A549 (cell line): ENCODE measurements around the gene ACOT11. TPM values are rescaled to one million over a fixed set of nuclear protein-coding genes. Genes with fewer than 3 reads are reported as not detected.
A peak's percentile ranks its signal among the peaks of the same experiment; 100 is the strongest.
"Not testable (repeated sequence)": the region's sequence is repeated elsewhere in the genome, so short reads cannot be mapped to it uniquely, and the experiment has no call there.

ENCODE experiments used
- ATAC-seq, 2 experiments: fragments of 200-7000 bp in 1 of 2; fragments of >200 bp in 1 of 2; cut with Nextera tagmentation in 1 of 2; cut with Tn5 transposase in 1 of 2; 3 replicates each; pipeline versions ENCODE4 v1.8.0 to v1.9.1; 2018 to 2020; ENCODE audit warnings: mild to moderate bottlenecking in 1 of 2, moderate library complexity in 1 of 2
- CTCF ChIA-PET: fragments of 300-600 bp; sonication (Branson Sonifier 250); formaldehyde crosslinking; extraction: SDS; loops from one replicate; lab custom pipeline; 2021; ENCODE audit warnings: antibody characterized with exemption, inconsistent platforms; lab: Yijun Ruan, JAX
- POLR2A ChIA-PET: fragments of 350-600 bp; formaldehyde crosslinking; extraction: SDS; loops from one replicate; lab custom pipeline; 2021; ENCODE audit warnings: antibody characterized with exemption, inconsistent platforms; lab: Yijun Ruan, JAX
- DNase-seq, 2 experiments: peaks; one replicate each; pipeline versions ENCODE4 v3.0.0 to v3.0.0-alpha.2; 2011 to 2016; ENCODE audit warnings: low read depth in 1 of 2, low spot score in 1 of 2
- FAIRE-seq: peaks from 2 replicates; lab custom pipeline; 2011; peaks lifted over from hg19 to GRCh38; lab: Jason Lieb, UNC
- H3K27ac ChIP-seq, 2 experiments: fragments of >200 bp; sonication (Bioruptor Twin); formaldehyde crosslinking; 3 replicates each; pipeline ENCODE4 v1.5.1; 2016 to 2017
- H3K4me1 ChIP-seq: fragments of >200 bp; sonication (Bioruptor Twin); formaldehyde crosslinking; 3 replicates; pipeline ENCODE4 v1.6.1; 2016
- H3K4me2 ChIP-seq: fragments of >200 bp; sonication (Bioruptor Twin); formaldehyde crosslinking; 3 replicates; pipeline ENCODE4 v1.6.1; 2016
- H3K4me3 ChIP-seq: fragments of >200 bp; sonication (Bioruptor Twin); formaldehyde crosslinking; 3 replicates; pipeline ENCODE4 v1.5.1; 2016
- H3K9me3 ChIP-seq: fragments of >200 bp; sonication (Bioruptor Twin); formaldehyde crosslinking; 3 replicates; pipeline ENCODE4 v1.6.1; 2016
- BCL3 ChIP-seq: fragments of >200 bp; sonication (Bioruptor Twin); formaldehyde crosslinking; IDR thresholded peaks from 3 replicates; pipeline ENCODE4 v1.6.1; 2016
- CBX2 ChIP-seq: fragments of 200-600 bp; sonication (generic); IDR thresholded peaks from 2 replicates; pipeline ENCODE4 v1.6.1; 2016; ENCODE audit warnings: low read depth, mild to moderate bottlenecking, borderline replicate concordance
- EHF ChIP-seq: fragments of 250-450 bp; sonication (Bioruptor Pico); IDR thresholded peaks from 2 replicates; pipeline ENCODE4 v1.5.0; 2020; ENCODE audit warnings: mild to moderate bottlenecking
- HDAC2 ChIP-seq: fragments of 200-600 bp; sonication (generic); IDR thresholded peaks from 2 replicates; pipeline ENCODE4 v1.6.1; 2016
- HEYL ChIP-seq: fragments of 250-450 bp; sonication (Bioruptor Pico); IDR thresholded peaks from 2 replicates; pipeline ENCODE4 v1.8.0; 2021; ENCODE audit warnings: mild to moderate bottlenecking, moderate library complexity
- HOXB13 ChIP-seq: fragments of 250-450 bp; sonication (Bioruptor Pico); IDR thresholded peaks from 2 replicates; pipeline ENCODE4 v1.5.0; 2020; ENCODE audit warnings: low read depth, mild to moderate bottlenecking, moderate library complexity
- HOXB5 ChIP-seq: fragments of 250-450 bp; sonication (Bioruptor Pico); IDR thresholded peaks from 2 replicates; pipeline ENCODE4 v1.5.0; 2020; ENCODE audit warnings: mild to moderate bottlenecking, moderate library complexity
- JUN ChIP-seq, 2 experiments: fragments of >200 bp; sonication (Bioruptor Twin); formaldehyde crosslinking; IDR thresholded peaks; 2 replicates in 1 of 2; 3 replicates in 1 of 2; pipeline ENCODE4 v1.6.1; 2016 to 2017
- MAZ ChIP-seq: fragments of 150-350 bp; IDR thresholded peaks from 2 replicates; pipeline ENCODE4 v1.6.1; 2014; ENCODE audit warnings: antibody characterized with exemption, low read depth, low read length, borderline replicate concordance
- MYC ChIP-seq: IDR thresholded peaks from 2 replicates; pipeline ENCODE4 v1.6.1; 2012; ENCODE audit warnings: mild to moderate bottlenecking, inconsistent platforms, low read length, improper control_type of control experiment, borderline replicate concordance
- NPAS2 ChIP-seq: fragments of 250-450 bp; sonication (Bioruptor Pico); IDR thresholded peaks from 2 replicates; pipeline ENCODE4 v1.8.0; 2022; ENCODE audit warnings: mild to moderate bottlenecking, moderate library complexity, borderline replicate concordance
- NR3C1 ChIP-seq: fragments of >200 bp; sonication (Bioruptor Twin); formaldehyde crosslinking; IDR thresholded peaks from 3 replicates; pipeline ENCODE4 v1.6.1; 2017
- SMC3 ChIP-seq: fragments of >200 bp; sonication (Bioruptor Twin); formaldehyde crosslinking; IDR thresholded peaks from 3 replicates; pipeline ENCODE4 v1.6.1; 2018; ENCODE audit warnings: inconsistent platforms
- TP53 ChIP-seq: fragments of 250-450 bp; sonication (Bioruptor Pico); IDR thresholded peaks from 2 replicates; pipeline ENCODE4 v1.5.0; 2021; ENCODE audit warnings: mild to moderate bottlenecking, moderate library complexity
- ZNF302 ChIP-seq: fragments of 250-450 bp; sonication (Bioruptor Pico); IDR thresholded peaks from 2 replicates; pipeline ENCODE4 v1.9.0; 2021; ENCODE audit warnings: inconsistent platforms, mild to moderate bottlenecking, moderate library complexity
- ZSCAN20 ChIP-seq: fragments of 250-450 bp; sonication (Bioruptor Pico); IDR thresholded peaks from 2 replicates; pipeline ENCODE4 v1.8.0; 2022; ENCODE audit warnings: mild to moderate bottlenecking, moderate library complexity
- WGBS: methylation state at CpG from one replicate; pipeline ENCODE4 v1.1.6; 2017; ENCODE audit errors: missing lambda C conversion rate; 5-methylcytosine and 5-hydroxymethylcytosine counted together
- polyA plus RNA-seq, 4 experiments: library from polyadenylated mRNA; depleted of rRNA in 3 of 4; stranded (reverse); fragments of >200 nt; fragmentation: RNase III in 1 of 4; extraction: RNeasy Plus Mini Kit Qiagen cat#74134 plus additional on column Dnase treatment in 1 of 4; gene quantifications; 2 replicates in 3 of 4; 3 replicates in 1 of 4; pipeline ENCODE4 v1.2.3, GENCODE V29; 2011 to 2017
- TF ChIP-seq, protein P1 (sequence below): IDR thresholded peaks from 2 replicates; pipeline ENCODE4 v1.6.1; 2012; ENCODE audit warnings: low read depth, borderline replicate concordance

Gene ACOT11
- polyA plus RNA-seq, 2 of the 4 experiments (the other 2 are of a cell fraction): 1.7 TPM

- TF ChIP-seq MAZ: no peak
Measured at GRCh38 chr1:54510715-54511270, 37.2 kb upstream of the ACOT11 start (continued).

DNA sequence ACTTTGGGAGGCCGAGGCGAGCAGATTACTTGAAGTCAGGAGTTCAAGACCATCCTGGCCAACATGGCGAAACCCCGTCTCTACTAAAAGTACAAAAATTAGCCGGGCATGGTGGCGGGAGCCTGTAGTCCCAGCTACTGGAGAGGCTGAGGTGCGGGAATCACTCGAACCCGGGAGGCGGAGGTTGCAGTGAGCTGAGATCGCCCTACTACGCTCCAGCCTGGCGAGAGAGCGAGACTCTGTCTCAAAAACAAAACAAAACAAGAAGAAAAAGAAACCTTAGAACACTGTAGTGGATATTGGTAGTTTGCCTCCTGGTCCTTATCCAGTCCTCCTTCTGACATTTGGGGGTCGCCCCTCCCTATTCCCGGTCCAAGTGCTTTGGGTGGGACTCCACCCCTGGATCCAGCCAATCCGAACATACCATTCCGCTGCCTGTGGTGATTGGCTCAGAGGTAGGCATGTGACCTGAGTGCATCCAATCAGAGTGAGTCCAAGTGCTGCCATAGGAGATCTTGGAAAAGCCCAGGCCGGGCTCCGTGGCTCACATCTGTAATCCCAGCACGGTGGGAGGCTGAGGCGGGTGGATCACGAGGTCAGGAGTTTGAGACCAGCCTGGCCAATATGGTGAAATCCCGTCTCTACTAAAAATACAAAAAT, 34.0 kb upstream of the ACOT11 start:
- ATAC-seq: peak in 1 of 2 experiments; percentile 46; a peak in 2 of 6 replicates
- H3K4me2 ChIP-seq, H3K9me3 ChIP-seq, H3K4me1 ChIP-seq, H3K27ac ChIP-seq, CTCF ChIA-PET, POLR2A ChIA-PET, H3K4me3 ChIP-seq, FAIRE-seq, DNase-seq: not testable (repeated sequence)
- 75% methylated on average over 17 of the region's 24 CpGs for WGBS

DNA sequence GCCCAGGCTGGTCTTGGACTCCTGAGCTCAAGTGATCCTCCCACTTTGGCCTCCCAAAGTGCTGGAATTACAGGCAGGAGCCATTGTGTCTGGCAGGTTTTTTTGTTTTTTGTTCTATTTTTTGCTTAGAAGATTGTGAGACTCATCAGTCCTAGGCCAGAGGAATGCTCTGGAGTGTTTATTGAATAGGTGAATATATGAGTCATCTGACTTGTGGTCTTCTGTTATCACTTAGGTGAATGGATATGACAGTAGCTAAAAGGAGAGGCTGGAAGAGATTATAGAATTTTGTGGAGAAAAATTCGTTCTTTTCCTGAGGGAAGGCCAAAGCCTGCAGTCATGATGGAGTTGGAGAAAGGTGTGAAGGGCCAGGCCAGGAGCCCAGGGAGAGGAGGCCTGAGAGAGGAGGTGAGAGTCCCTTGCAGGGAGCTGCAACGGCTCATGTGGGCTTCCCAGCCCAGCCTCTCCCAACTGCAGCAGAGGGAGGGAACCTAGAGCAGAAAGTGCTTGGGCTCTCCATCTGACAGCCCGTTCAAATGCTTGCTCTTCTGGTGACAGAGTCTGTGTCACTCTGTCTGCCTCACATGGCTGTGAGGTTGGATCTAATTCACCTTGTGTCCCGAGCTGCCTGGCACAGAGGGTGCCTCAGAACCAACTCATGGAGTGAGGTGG, 31.6 kb upstream of the ACOT11 start:
- WGBS: 27% methylated on average over 4 of the region's 4 CpGs
- no peaks in the 10 kb centered on the region for H3K9me3 ChIP-seq
- ChIA-PET CTCF (interaction anchor here (0.6 to 0.9 kb wide), 2 partner anchors 17 to 313 kb away, joined by 3 read pairs; no protein-coding TSS in a partner anchor), POLR2A (interaction anchor here (0.9 kb wide), 1 partner anchor 26 kb away, joined by 3 read pairs; no protein-coding TSS in a partner anchor)
- ATAC-seq (no peak), DNase-seq (no peak), FAIRE-seq (no peak)
- no peak overlapping the region for H3K27ac ChIP-seq
- no peaks in the 10 kb centered on the region for H3K4me1 ChIP-seq
- H3K4me2 ChIP-seq: no peak overlapping the region
- no peak overlapping the region for H3K4me3 ChIP-seq
- TF ChIP-seq CBX2: no peak
- TF ChIP-seq HOXB5 (CRISPR knock-in tag): no peak
- TF ChIP-seq, protein P1, sequence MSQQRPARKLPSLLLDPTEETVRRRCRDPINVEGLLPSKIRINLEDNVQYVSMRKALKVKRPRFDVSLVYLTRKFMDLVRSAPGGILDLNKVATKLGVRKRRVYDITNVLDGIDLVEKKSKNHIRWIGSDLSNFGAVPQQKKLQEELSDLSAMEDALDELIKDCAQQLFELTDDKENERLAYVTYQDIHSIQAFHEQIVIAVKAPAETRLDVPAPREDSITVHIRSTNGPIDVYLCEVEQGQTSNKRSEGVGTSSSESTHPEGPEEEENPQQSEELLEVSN: no peak
- no peak for TF ChIP-seq HOXB13 (CRISPR knock-in tag)
- TF ChIP-seq JUN (IDR thresholded peaks at IDR 0.05): no peak
- TF ChIP-seq ZSCAN20 (CRISPR knock-in tag): no peak

DNA sequence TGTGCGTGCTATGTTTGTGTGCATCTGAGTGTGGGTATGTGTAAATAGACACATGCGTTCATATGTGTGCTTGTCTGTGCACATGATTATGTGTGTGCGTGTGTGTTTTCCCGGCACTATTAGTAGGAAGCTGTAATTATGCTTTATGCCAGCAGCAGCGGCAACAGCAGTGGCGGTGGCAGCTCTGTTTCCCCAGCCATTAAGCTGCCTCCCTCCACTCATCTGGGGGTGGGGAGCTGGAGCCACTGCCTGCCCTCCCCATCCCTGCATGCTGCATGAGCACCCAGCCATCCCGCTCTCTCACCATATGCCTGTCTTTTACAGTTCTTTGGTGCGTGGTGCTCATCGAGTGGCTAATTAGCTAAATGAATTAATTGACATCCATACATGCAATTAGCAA, 30.5 kb upstream of the ACOT11 start:
- 95% methylated on average over 9 of the region's 9 CpGs for WGBS
- CTCF ChIA-PET: no interaction called here
- ATAC-seq (no peak), FAIRE-seq (no peak), DNase-seq (no peak)
- TF ChIP-seq TP53 (CRISPR knock-in tag): no peak
- TF ChIP-seq HOXB13 (CRISPR knock-in tag): no peak
- TF ChIP-seq NPAS2 (CRISPR knock-in tag): no peak
- TF ChIP-seq ZNF302: no peak
- TF ChIP-seq EHF (CRISPR knock-in tag): no peak
- no peak for TF ChIP-seq MYC
- no peak for TF ChIP-seq SMC3
- no peak for TF ChIP-seq HEYL (CRISPR knock-in tag)
- TF ChIP-seq BCL3: no peak
- no peak for TF ChIP-seq NR3C1
- TF ChIP-seq, protein P1: no peak
- TF ChIP-seq HDAC2: no peak
- H3K4me2 ChIP-seq: no peak overlapping the region
- POLR2A ChIA-PET: no interaction called here
- H3K27ac ChIP-seq: no peak overlapping the region
- no peaks in the 10 kb centered on the region for H3K9me3 ChIP-seq
- no peaks in the 10 kb centered on the region for H3K4me1 ChIP-seq
- no peak overlapping the region for H3K4me3 ChIP-seq
